IMR-90 (cell line): Measurements from ENCODE around the gene KLF13.

Source experiments
- BHLHE40 ChIP-seq: fragments of 150-350 bp; IDR thresholded peaks from 2 replicates; pipeline ENCODE4 v1.6.1; 2016; ENCODE audit warnings: mild to moderate bottlenecking, low read depth, low read length
- CEBPB ChIP-seq: IDR thresholded peaks from 2 replicates; pipeline ENCODE4 v1.6.1; 2012; ENCODE audit warnings: low read depth, low read length, improper control_type of control experiment
- CTCF ChIP-seq: conservative IDR thresholded peaks from 2 replicates; pipeline ENCODE4 v1.5.1; 2012; ENCODE audit warnings: mild to moderate bottlenecking, low read depth, low read length, improper control_type of control experiment
- ELK1 ChIP-seq: fragments of 150-350 bp; IDR thresholded peaks from 2 replicates; pipeline ENCODE4 v1.6.1; 2016; ENCODE audit warnings: low read depth, mild to moderate bottlenecking, low read length, moderate library complexity, borderline replicate concordance
- FOS ChIP-seq: fragments of 150-350 bp; IDR thresholded peaks from 2 replicates; pipeline ENCODE4 v1.6.1; 2016; ENCODE audit warnings: low read depth, low read length
- MAFK ChIP-seq: IDR thresholded peaks from 2 replicates; pipeline ENCODE4 v1.6.1; 2012; ENCODE audit warnings: low read depth, low read length, improper control_type of control experiment
- MAZ ChIP-seq: IDR thresholded peaks from 2 replicates; pipeline ENCODE4 v1.6.1; 2012; ENCODE audit warnings: low read depth, mild to moderate bottlenecking, low read length, improper control_type of control experiment, moderate library complexity, borderline replicate concordance
- MXI1 ChIP-seq: IDR thresholded peaks from 2 replicates; pipeline ENCODE4 v1.6.1; 2012; ENCODE audit warnings: low read depth, mild to moderate bottlenecking, low read length, moderate library complexity, borderline replicate concordance
- POLR2A ChIP-seq: IDR thresholded peaks from 2 replicates; pipeline ENCODE4 v1.6.1; 2012; ENCODE audit warnings: mild to moderate bottlenecking, low read depth, low read length
- RAD21 ChIP-seq: IDR thresholded peaks from 2 replicates; pipeline ENCODE4 v1.6.1; 2012; ENCODE audit warnings: low read length, improper control_type of control experiment
- SMC3 ChIP-seq: fragments of 150-350 bp; IDR thresholded peaks from 2 replicates; pipeline ENCODE4 v1.6.1; 2016; ENCODE audit warnings: low read depth, mild to moderate bottlenecking, antibody characterized with exemption, low read length, moderate library complexity

- no peak for TF ChIP-seq CTCF
- no peak for TF ChIP-seq ELK1
- no peak for TF ChIP-seq POLR2A
- no peak for TF ChIP-seq MAFK
- no peak for TF ChIP-seq RAD21
- no peak for TF ChIP-seq MAZ
- peak; percentile 41; the same call in 1 of the 2 replicates for TF ChIP-seq MXI1
- TF ChIP-seq SMC3: no peak
- TF ChIP-seq BHLHE40: peak; percentile 78
- TF ChIP-seq FOS: 0 out of 2 replicates have a peak, but pooled peaks have one; percentile 14
- no peak for TF ChIP-seq CEBPB
Measured at GRCh38 chr15:31338879-31339557, 12.4 kb downstream of the KLF13 start.
